LNCaP clone FGC (cell line): ENCODE measurements around the gene DIS3L2.

Experiments
- DNase-seq: peaks from one replicate; pipeline ENCODE4 v3.0.0-alpha.2; 2011; ENCODE audit warnings: low read depth
- H3K4me3 ChIP-seq: 2 replicates; pipeline ENCODE4 v1.5.1; 2011; ENCODE audit warnings: mild to moderate bottlenecking, low read depth, low read length, control low read depth
- TF ChIP-seq, protein P1 (sequence below): IDR thresholded peaks from 2 replicates; pipeline ENCODE4 v1.5.1; 2012; ENCODE audit warnings: mild to moderate bottlenecking; ENCODE audit not compliant: control insufficient read depth, insufficient read depth; ENCODE audit errors: extremely low read depth

Gene DIS3L2

DNA sequence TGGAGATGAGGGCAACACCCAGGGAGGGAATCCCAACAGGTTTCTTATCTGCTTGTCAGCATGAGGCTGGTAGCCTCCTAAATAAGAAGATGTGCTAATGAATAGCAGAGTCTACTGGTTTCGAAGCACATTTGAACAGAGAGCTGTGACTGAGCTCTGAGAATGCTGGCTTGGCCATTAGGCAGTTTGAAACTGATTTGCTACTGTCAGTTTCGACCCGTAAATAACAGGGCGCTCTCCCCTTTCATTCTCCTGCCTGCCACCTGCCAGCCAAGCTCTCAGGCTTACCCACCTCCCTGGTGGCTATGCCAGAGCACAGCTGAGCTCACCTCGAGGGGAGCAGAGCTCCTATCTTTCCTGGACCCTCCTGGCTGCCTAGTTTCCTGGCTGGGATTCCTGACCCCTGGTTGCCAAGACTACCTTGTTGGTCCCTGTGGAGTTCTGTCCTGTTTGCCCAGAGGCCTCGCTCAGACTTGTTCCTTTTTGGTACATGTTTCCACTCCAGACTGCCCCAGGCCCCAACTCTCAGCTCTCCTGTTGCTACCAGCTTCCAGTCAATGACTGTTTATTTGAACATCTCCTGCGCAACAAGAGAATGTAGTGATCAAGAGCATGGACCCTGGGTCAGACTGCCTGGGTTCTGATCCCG lies 314.7 kb downstream of the DIS3L2 start:
- H3K4me3 ChIP-seq = no peak overlapping the region
- no peak for DNase-seq
- TF ChIP-seq, protein P1, sequence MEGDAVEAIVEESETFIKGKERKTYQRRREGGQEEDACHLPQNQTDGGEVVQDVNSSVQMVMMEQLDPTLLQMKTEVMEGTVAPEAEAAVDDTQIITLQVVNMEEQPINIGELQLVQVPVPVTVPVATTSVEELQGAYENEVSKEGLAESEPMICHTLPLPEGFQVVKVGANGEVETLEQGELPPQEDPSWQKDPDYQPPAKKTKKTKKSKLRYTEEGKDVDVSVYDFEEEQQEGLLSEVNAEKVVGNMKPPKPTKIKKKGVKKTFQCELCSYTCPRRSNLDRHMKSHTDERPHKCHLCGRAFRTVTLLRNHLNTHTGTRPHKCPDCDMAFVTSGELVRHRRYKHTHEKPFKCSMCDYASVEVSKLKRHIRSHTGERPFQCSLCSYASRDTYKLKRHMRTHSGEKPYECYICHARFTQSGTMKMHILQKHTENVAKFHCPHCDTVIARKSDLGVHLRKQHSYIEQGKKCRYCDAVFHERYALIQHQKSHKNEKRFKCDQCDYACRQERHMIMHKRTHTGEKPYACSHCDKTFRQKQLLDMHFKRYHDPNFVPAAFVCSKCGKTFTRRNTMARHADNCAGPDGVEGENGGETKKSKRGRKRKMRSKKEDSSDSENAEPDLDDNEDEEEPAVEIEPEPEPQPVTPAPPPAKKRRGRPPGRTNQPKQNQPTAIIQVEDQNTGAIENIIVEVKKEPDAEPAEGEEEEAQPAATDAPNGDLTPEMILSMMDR = no peak

DNA sequence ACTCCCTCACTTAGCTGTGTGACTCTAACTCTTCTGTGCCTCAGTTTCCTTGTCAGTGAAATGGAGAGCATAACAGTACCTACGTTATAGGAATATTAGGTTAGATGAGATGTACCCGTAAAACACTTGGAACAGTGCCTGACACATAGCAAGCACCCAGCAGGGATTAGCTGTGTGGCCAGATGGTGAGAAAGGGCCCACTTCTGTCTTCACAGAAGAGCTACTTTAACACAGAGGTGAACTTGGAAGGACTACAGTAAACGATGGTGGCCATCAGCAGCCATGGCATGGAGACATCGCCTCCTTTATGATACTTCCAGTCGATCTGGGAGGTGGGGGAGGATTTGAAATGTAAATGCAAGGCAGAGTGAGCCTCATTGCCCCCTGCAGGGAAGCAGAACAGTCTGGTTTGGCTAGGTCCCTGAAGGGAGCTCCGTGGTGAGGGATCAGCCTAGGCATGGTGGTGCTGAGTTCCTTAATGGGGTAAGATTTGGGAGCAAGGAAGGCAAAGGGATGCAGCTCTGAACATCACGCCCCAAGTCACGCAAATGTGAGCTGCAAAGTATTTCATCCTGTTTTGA lies 315.3 kb downstream of the DIS3L2 start:
- TF ChIP-seq, protein P1 = no peak
- H3K4me3 ChIP-seq = no peak overlapping the region
- no peak for DNase-seq

DNA sequence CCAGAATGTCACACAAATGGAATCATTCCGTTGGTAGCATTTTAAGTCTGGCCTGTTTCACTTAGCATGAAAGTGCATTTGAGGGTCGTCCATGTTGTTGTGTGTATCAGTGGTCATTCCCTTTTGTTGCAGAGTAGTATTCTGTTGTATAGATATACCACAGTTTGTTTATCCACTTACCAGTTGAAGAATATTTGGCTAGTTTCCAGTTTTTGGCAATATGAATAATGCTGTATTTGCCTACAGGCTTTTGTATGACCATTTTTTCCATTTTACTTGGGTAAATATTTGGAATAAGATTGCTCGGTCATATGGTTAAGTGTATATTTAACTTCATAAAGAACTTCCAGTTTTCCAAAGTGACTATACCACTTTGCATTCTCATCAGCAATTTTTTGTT lies 317.0 kb downstream of the DIS3L2 start:
- no peak for DNase-seq
- H3K4me3 ChIP-seq = no peak overlapping the region
- TF ChIP-seq, protein P1 = no peak

GRCh38 chr2:232280341-232280740 lies 318.8 kb downstream of the DIS3L2 start:
- H3K4me3 ChIP-seq = no peak overlapping the region
- no peak for DNase-seq
- TF ChIP-seq, protein P1 = no peak

DNA sequence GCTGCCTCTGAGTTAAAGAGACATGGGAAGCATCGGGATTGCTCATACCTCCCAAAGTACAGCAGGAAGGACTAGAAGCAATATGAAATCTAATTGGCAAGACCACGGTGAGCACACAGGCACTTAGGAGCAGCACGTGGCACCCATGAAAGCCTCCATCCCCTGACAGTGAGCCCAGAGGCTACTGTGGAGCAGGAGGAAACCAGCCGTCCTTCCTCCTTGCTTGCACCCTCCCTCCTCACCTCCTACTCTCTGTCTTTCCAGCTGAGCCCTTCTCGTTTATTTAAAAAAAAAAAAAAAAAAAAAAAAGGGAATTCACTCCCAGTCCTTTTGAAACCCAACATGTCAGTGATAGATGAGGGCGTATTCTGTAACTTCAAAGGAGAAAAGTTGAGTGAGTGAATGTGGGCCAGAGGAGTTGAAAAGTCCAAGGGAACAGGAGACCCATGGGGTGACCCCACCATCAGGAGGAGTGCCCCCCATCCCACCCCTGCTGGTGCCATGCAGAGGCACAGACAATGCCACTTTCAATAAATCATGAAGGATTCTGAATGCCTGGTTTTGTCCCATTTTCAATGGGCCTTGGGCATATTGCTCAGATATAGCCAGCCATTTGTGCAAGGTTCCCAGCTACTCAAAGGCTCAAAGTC lies 320.5 kb downstream of the DIS3L2 start:
- TF ChIP-seq, protein P1 = no peak
- no peak for DNase-seq
- no peak overlapping the region for H3K4me3 ChIP-seq

DNA sequence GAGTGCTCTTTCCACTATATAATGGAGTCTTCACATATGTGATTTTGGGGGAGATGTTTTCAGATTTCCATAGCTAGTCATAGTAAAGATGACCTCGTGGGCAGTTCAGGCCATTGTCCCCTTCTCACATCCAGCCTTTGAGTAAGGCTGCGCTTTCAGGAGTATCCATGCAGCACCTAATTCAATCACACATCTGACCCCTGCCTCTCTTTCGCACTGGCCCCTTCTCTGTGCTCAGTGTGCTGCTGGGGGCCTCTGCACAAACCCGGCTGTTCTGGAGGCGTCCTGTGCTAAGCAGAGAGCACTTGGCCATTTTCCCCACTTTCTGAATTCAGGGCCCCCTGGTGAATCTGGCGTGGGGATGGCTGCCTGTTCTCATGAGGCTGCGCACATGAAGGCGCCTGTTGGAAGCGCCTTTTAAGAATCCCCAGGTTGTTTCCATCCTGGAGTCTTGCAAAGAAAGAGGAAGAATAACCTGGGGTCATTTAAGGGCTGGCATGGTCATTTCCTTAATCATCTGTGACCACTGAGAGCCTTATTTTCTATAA lies 321.1 kb downstream of the DIS3L2 start:
- no peak for DNase-seq
- H3K4me3 ChIP-seq = no peak overlapping the region
- TF ChIP-seq, protein P1 = no peak
